Measurements from ENCODE around the gene CDC25B.

- TF ChIP-seq CTCF (IDR thresholded peaks at IDR 0.05) (no peak), POLR2AphosphoS5 (IDR thresholded peaks at IDR 0.05) (no peak), EP300 (IDR thresholded peaks at IDR 0.05) (no peak), POLR2A (IDR thresholded peaks at IDR 0.05) (no peak)
Measured at GRCh38 chr20:3763671-3764601, 32.2 kb upstream of the CDC25B start.

All from gastroesophageal sphincter (tissue), 3 donors.